ENCODE measurements around the gene ERC2.

The ERC2 gene

DNA sequence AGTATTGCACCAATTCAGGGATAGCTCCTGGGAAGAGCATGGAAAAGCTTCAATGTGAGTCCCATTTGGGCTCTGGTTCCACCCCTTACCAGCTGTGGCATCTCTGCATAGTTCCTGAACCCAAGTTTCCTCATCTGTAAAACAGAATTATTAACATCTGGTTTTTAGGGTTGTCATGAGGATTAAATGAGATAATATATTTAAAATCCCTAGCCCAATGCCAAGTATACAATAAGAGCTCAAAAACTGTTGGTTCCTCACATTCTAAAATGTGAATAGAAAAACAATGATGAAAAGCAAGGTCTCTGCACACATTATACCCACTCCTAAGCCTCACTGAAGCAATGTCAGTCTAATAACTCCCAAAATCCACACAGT lies 743.9 kb downstream of the ERC2 start:
- no peaks in the 10 kb centered on the region for H3K9me2 ChIP-seq (ENCODE audit: low read depth, low read length)
- peaks cover 96% of the 10 kb centered on the region for H3K4me1 ChIP-seq (ENCODE audit: insufficient read depth, low read length, severe bottlenecking)
- no peaks in the 10 kb centered on the region for H4K20me1 ChIP-seq (ENCODE audit: insufficient read depth, low read length)
- no peak overlapping the region for H2AFZ ChIP-seq (ENCODE audit: low read length)
- peak overlapping the region; percentile 37 for H3K9ac ChIP-seq (ENCODE audit: low read length)
- no peaks in the 10 kb centered on the region for H3K27me3 ChIP-seq (ENCODE audit: insufficient read depth, low read length)
- no peaks in the 10 kb centered on the region for H3K79me2 ChIP-seq (ENCODE audit: insufficient read depth, low read length)
- TF ChIP-seq EZH2 (IDR thresholded peaks at IDR 0.05; ENCODE audit: borderline replicate concordance, low read length) = no peak
- TF ChIP-seq, protein P1, sequence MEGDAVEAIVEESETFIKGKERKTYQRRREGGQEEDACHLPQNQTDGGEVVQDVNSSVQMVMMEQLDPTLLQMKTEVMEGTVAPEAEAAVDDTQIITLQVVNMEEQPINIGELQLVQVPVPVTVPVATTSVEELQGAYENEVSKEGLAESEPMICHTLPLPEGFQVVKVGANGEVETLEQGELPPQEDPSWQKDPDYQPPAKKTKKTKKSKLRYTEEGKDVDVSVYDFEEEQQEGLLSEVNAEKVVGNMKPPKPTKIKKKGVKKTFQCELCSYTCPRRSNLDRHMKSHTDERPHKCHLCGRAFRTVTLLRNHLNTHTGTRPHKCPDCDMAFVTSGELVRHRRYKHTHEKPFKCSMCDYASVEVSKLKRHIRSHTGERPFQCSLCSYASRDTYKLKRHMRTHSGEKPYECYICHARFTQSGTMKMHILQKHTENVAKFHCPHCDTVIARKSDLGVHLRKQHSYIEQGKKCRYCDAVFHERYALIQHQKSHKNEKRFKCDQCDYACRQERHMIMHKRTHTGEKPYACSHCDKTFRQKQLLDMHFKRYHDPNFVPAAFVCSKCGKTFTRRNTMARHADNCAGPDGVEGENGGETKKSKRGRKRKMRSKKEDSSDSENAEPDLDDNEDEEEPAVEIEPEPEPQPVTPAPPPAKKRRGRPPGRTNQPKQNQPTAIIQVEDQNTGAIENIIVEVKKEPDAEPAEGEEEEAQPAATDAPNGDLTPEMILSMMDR (IDR thresholded peaks at IDR 0.05; ENCODE audit: low read length) = no peak
- peak overlapping the region; percentile 98 for H3K27ac ChIP-seq (ENCODE audit: low read depth, low read length, poor library complexity, severe bottlenecking)
- peak overlapping the region; percentile 57 for H3K4me2 ChIP-seq (ENCODE audit: low read length)
- no peaks in the 10 kb centered on the region for H3F3A ChIP-seq (ENCODE audit: insufficient read depth, low read length)
- H3K9me3 ChIP-seq (ENCODE audit: low read length) = no peaks in the 10 kb centered on the region
- no peaks in the 10 kb centered on the region for H3K36me3 ChIP-seq (ENCODE audit: insufficient read depth, low read length)
- peak overlapping the region; percentile 4 for H3K4me3 ChIP-seq (ENCODE audit: low read depth, low read length, poor library complexity, severe bottlenecking)

DNA sequence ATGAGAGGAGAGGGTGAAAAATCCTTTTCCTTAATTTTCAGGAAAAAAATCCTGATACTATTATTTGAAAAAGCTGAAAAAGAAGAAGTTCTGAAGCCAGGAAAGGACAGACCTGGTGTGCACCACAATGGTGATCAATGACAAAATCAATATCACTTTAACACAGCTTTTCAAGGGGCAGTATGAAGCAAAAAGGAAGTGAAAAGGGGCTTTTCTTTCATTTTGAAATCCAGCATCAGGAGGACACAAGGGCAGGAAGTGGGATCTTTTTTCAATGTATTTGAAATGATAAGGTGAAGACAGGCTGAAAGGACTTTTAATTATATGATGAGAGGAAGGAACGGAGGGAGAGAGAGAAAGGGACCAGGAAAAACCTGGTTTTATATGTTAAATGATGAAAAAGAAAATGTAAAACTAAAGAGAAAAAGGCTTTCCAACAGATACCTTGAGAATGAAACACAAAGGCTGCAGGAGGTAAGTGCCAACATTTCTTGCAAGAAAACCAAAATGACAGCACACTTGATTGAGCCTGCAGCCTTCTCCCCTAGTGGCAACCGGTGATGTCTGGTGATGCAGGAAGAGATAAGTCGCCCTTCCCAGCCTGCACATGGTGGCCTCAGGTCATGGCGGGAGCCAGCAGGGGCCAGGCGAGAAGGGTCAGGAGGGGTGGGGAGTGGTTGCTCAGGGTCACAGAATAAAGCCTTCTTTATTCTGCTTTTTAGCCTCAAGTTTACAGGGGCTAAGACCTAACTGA lies 744.4 kb downstream of the ERC2 start:
- Histone ChIP-seq H3K79me2 (ENCODE audit: insufficient read depth, low read length) (no peaks in the 10 kb centered on the region), H3K27ac (ENCODE audit: low read depth, low read length, poor library complexity, severe bottlenecking) (peak overlapping the region; percentile 98), H4K20me1 (ENCODE audit: insufficient read depth, low read length) (no peaks in the 10 kb centered on the region), H3K36me3 (ENCODE audit: insufficient read depth, low read length) (no peaks in the 10 kb centered on the region), H3K9me3 (ENCODE audit: low read length) (no peaks in the 10 kb centered on the region), H3K9me2 (ENCODE audit: low read depth, low read length) (no peaks in the 10 kb centered on the region), H3K4me1 (ENCODE audit: insufficient read depth, low read length, severe bottlenecking) (peaks cover 96% of the 10 kb centered on the region), H3K4me2 (ENCODE audit: low read length) (peak overlapping the region; percentile 57; the same call in 1 of the 2 replicates), H3K4me3 (ENCODE audit: low read depth, low read length, poor library complexity, severe bottlenecking) (peak overlapping the region; percentile 4), H3K9ac (ENCODE audit: low read length) (peak overlapping the region; percentile 37), H3F3A (ENCODE audit: insufficient read depth, low read length) (no peaks in the 10 kb centered on the region), H2AFZ (ENCODE audit: low read length) (no peak overlapping the region), H3K27me3 (ENCODE audit: insufficient read depth, low read length) (no peaks in the 10 kb centered on the region)
- TF ChIP-seq, protein P1 (IDR thresholded peaks at IDR 0.05; ENCODE audit: low read length) = no peak
- no peak for TF ChIP-seq EZH2 (IDR thresholded peaks at IDR 0.05; ENCODE audit: borderline replicate concordance, low read length)

DNA sequence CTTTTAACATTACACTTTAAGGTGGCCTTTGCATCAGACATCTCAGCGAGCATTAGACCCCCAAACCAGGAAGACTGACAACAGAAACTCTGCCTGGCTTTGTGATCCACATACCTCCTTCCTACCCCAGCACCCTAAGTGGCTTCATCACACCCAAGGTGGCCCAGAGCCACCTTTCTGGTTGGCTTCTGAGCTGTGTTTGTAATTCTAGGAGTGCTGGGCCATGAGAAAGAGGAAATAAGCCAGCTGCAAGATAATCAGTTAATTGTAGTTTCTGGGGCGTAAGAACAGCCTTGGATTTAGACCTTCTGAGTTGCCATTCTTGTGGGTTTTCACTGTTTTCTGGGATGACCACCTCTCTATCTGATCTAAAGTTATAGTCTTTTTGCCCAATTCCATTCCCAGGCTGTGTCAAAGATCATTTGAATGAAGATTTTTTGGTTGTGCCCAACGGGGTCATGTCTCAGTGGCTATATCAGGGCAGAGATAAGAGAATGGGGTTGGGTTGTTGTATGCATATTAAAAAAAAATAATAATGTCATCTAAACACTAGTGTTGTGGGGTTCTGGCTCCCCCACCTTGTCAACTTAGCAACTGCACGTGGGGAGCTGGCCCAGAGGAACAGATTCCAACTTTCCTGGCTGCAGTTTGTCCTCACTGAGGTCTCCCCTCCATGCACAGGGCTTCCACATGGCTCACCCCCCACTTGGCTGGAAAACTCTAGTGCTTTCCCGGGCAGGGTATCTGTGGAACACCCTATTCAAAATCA lies 746.4 kb downstream of the ERC2 start:
- peaks cover 96% of the 10 kb centered on the region for H3K4me1 ChIP-seq (ENCODE audit: insufficient read depth, low read length, severe bottlenecking)
- no peaks in the 10 kb centered on the region for H3F3A ChIP-seq (ENCODE audit: insufficient read depth, low read length)
- no peaks in the 10 kb centered on the region for H3K9me2 ChIP-seq (ENCODE audit: low read depth, low read length)
- no peaks in the 10 kb centered on the region for H4K20me1 ChIP-seq (ENCODE audit: insufficient read depth, low read length)
- H3K4me2 ChIP-seq (ENCODE audit: low read length) = peak overlapping the region; percentile 5; the same call in 1 of the 2 replicates
- H3K79me2 ChIP-seq (ENCODE audit: insufficient read depth, low read length) = no peaks in the 10 kb centered on the region
- H3K27ac ChIP-seq (ENCODE audit: low read depth, low read length, poor library complexity, severe bottlenecking) = peak overlapping the region; percentile 98
- H2AFZ ChIP-seq (ENCODE audit: low read length) = no peak overlapping the region
- H3K9ac ChIP-seq (ENCODE audit: low read length) = peak overlapping the region; percentile 41; the same call in 1 of the 2 replicates
- TF ChIP-seq EZH2 (IDR thresholded peaks at IDR 0.05; ENCODE audit: borderline replicate concordance, low read length) = no peak
- TF ChIP-seq, protein P1 (IDR thresholded peaks at IDR 0.05; ENCODE audit: low read length) = peak; percentile 41
- no peak overlapping the region for H3K4me3 ChIP-seq (ENCODE audit: low read depth, low read length, poor library complexity, severe bottlenecking)
- no peaks in the 10 kb centered on the region for H3K27me3 ChIP-seq (ENCODE audit: insufficient read depth, low read length)
- no peaks in the 10 kb centered on the region for H3K9me3 ChIP-seq (ENCODE audit: low read length)
- no peaks in the 10 kb centered on the region for H3K36me3 ChIP-seq (ENCODE audit: insufficient read depth, low read length)
